COR-L47 (cell line): ENCODE results near the gene GCH1.
"Not testable (repeated sequence)": the region's sequence is repeated elsewhere in the genome, so short reads cannot be mapped to it uniquely, and the experiment has no call there.

Experiments
- DNase-seq: peaks from one replicate; lab custom pipeline; 2025; lab: John Stamatoyannopoulos, UW

The GCH1 gene

GRCh38 chr14:54908190-54908589, 5.6 kb upstream of the GCH1 start:
- no peak for DNase-seq

- DNase-seq = no peak
Observed at GRCh38 chr14:54906075-54906474, 3.4 kb upstream of the GCH1 start.

- DNase-seq = peak; percentile 62
Observed at GRCh38 chr14:54902143-54902520, 494 bp downstream of the GCH1 start.

- DNase-seq = peak; percentile 62
Observed at GRCh38 chr14:54901380-54902142, 1.1 kb downstream of the GCH1 start.

- DNase-seq = no peak
Observed at GRCh38 chr14:54899573-54899972, 3.1 kb downstream of the GCH1 start.

GRCh38 chr14:54897809-54898555, 4.6 kb downstream of the GCH1 start:
- not testable (repeated sequence) for DNase-seq

GRCh38 chr14:54895683-54896082, 6.9 kb downstream of the GCH1 start:
- no peak for DNase-seq

- DNase-seq = no peak
Observed at GRCh38 chr14:54894995-54895394, 7.6 kb downstream of the GCH1 start.

- peak; percentile 46 for DNase-seq
Observed at GRCh38 chr14:54893151-54893760, 9.4 kb downstream of the GCH1 start.

- no peak for DNase-seq
Observed at GRCh38 chr14:54891471-54892245, 11.0 kb downstream of the GCH1 start.

- no peak for DNase-seq
Observed at GRCh38 chr14:54890788-54891187, 11.8 kb downstream of the GCH1 start.

GRCh38 chr14:54889919-54890318, 12.7 kb downstream of the GCH1 start:
- no peak for DNase-seq

- no peak for DNase-seq
Observed at GRCh38 chr14:54882521-54882920, 20.1 kb downstream of the GCH1 start.

- no peak for DNase-seq
Observed at GRCh38 chr14:54881761-54882401, 20.7 kb downstream of the GCH1 start.

GRCh38 chr14:54881235-54881760, 21.3 kb downstream of the GCH1 start:
- no peak for DNase-seq

- no peak for DNase-seq
Observed at GRCh38 chr14:54877703-54878021, 25.0 kb downstream of the GCH1 start.

GRCh38 chr14:54877015-54877702, 25.5 kb downstream of the GCH1 start:
- no peak for DNase-seq

- DNase-seq = not testable (repeated sequence)
Observed at GRCh38 chr14:54875648-54876047, 27.0 kb downstream of the GCH1 start.

GRCh38 chr14:54870154-54871090, 32.2 kb downstream of the GCH1 start:
- not testable (repeated sequence) for DNase-seq

GRCh38 chr14:54867011-54867410, 35.6 kb downstream of the GCH1 start:
- DNase-seq = no peak
